GM23338 (cell line): Measurements from ENCODE around the gene IL21R. TPM values are rescaled to one million over a fixed set of nuclear protein-coding genes. Genes with fewer than 3 reads are reported as not detected.

Source experiments
- ATAC-seq: fragments of 200-7000 bp; cut with Tn5 transposase; 3 replicates; pipeline ENCODE4 v1.9.1; 2020
- DNase-seq: peaks from one replicate; pipeline ENCODE4 v3.0.0-alpha.2; 2015; ENCODE audit warnings: low spot score
- H2AFZ ChIP-seq: fragments of 200-600 bp; sonication (generic); 2 replicates; pipeline ENCODE4 v1.8.0; 2016; ENCODE audit warnings: antibody characterized with exemption, mild to moderate bottlenecking, moderate library complexity
- H3F3A ChIP-seq: fragments of 200-600 bp; sonication (generic); replicated peaks from 2 replicates; pipeline ENCODE4 v1.8.0; 2017; ENCODE audit warnings: antibody characterized with exemption, mixed run types, low read depth
- H3K27ac ChIP-seq: fragments of 200-600 bp; sonication (generic); 2 replicates; pipeline ENCODE4 v1.6.1; 2016; ENCODE audit warnings: low read depth
- H3K27me3 ChIP-seq: fragments of 200-600 bp; sonication (generic); 2 replicates; pipeline ENCODE4 v1.8.0; 2016; ENCODE audit warnings: mild to moderate bottlenecking, mixed run types, moderate library complexity; ENCODE audit not compliant: insufficient read depth
- H3K36me3 ChIP-seq: fragments of 200-600 bp; sonication (generic); 2 replicates; pipeline ENCODE4 v1.8.0; 2016; ENCODE audit warnings: mild to moderate bottlenecking; ENCODE audit not compliant: insufficient read depth
- H3K4me1 ChIP-seq: fragments of 200-600 bp; sonication (generic); 2 replicates; pipeline ENCODE4 v1.8.0; 2016; ENCODE audit warnings: mild to moderate bottlenecking, moderate library complexity; ENCODE audit not compliant: insufficient read depth
- H3K4me2 ChIP-seq: fragments of 200-600 bp; sonication (generic); 2 replicates; pipeline ENCODE4 v1.7.1; 2017; ENCODE audit warnings: mixed run types
- H3K4me3 ChIP-seq: fragments of 200-600 bp; sonication (generic); 2 replicates; pipeline ENCODE4 v1.6.1; 2016; ENCODE audit warnings: mixed run types
- H3K79me2 ChIP-seq: fragments of 200-600 bp; sonication (generic); replicated peaks from 2 replicates; pipeline ENCODE4 v1.8.0; 2017; ENCODE audit warnings: mild to moderate bottlenecking; ENCODE audit not compliant: insufficient read depth
- H3K9me2 ChIP-seq: fragments of 200-600 bp; sonication (generic); 2 replicates; pipeline ENCODE4 v1.8.0; 2017; ENCODE audit not compliant: insufficient read depth
- H4K20me1 ChIP-seq: fragments of 200-600 bp; sonication (generic); replicated peaks from 2 replicates; pipeline ENCODE4 v1.8.0; 2017; ENCODE audit warnings: mild to moderate bottlenecking; ENCODE audit not compliant: insufficient read depth
- H3K27ac Mint-ChIP-seq: 2 replicates; pipeline ENCODE4 v1.8.0; 2020; ENCODE audit warnings: inconsistent platforms, mild to moderate bottlenecking, moderate library complexity, mixed read lengths
- H3K27me3 Mint-ChIP-seq: 3 replicates; pipeline ENCODE4 v1.8.0; 2022; ENCODE audit warnings: low read depth, mild to moderate bottlenecking, moderate library complexity, mixed read lengths, inconsistent platforms; ENCODE audit not compliant: insufficient read depth, poor library complexity
- H3K36me3 Mint-ChIP-seq: 3 replicates; pipeline ENCODE4 v1.8.0; 2021; ENCODE audit warnings: low read depth, mild to moderate bottlenecking, inconsistent platforms, moderate library complexity, mixed read lengths
- H3K4me1 Mint-ChIP-seq: 3 replicates; pipeline ENCODE4 v1.8.0; 2020; ENCODE audit warnings: mild to moderate bottlenecking, inconsistent platforms, mixed read lengths
- H3K4me3 Mint-ChIP-seq: 3 replicates; pipeline ENCODE4 v1.8.0; 2021; ENCODE audit warnings: moderate library complexity, mild to moderate bottlenecking, inconsistent platforms, mixed read lengths
- H3K9me3 Mint-ChIP-seq: 3 replicates; pipeline ENCODE4 v1.8.0; 2020; ENCODE audit warnings: moderate library complexity, mild to moderate bottlenecking, inconsistent platforms, mixed read lengths
- CREB1 ChIP-seq: fragments of 250-450 bp; sonication (Bioruptor Pico); IDR thresholded peaks from 2 replicates; pipeline ENCODE4 v1.5.0; 2020; ENCODE audit warnings: low read depth, mild to moderate bottlenecking, moderate library complexity
- EZH2 ChIP-seq: fragments of 200-600 bp; sonication (generic); IDR thresholded peaks from one replicate; pipeline ENCODE4 v1.8.0; 2017; ENCODE audit warnings: antibody characterized with exemption, mild to moderate bottlenecking, low read depth; ENCODE audit not compliant: unreplicated experiment
- JUNB ChIP-seq: IDR thresholded peaks from one replicate; pipeline ENCODE4 v1.6.1; 2016; ENCODE audit warnings: antibody characterized with exemption; ENCODE audit not compliant: unreplicated experiment
- NANOG ChIP-seq: IDR thresholded peaks from 2 replicates; pipeline ENCODE4 v1.6.1; 2016; ENCODE audit warnings: antibody characterized with exemption, borderline replicate concordance
- POLR2AphosphoS5 ChIP-seq: IDR thresholded peaks from 2 replicates; pipeline ENCODE4 v1.6.1; 2016; ENCODE audit warnings: antibody characterized with exemption, low read depth
- REST ChIP-seq: IDR thresholded peaks from one replicate; pipeline ENCODE4 v1.6.1; 2018; ENCODE audit warnings: antibody characterized with exemption; ENCODE audit not compliant: unreplicated experiment
- ZNF114 ChIP-seq: fragments of 250-450 bp; sonication (Bioruptor Pico); IDR thresholded peaks from 2 replicates; pipeline ENCODE4 v1.5.0; 2020; ENCODE audit warnings: mild to moderate bottlenecking, moderate library complexity
- polyA plus RNA-seq: library from polyadenylated mRNA; unstranded; fragments of >200 nt; fragmentation: Nextera tagmentation; extraction: Ambion mirVana; gene quantifications from 2 replicates; pipeline ENCODE4 v1.2.1, GENCODE V29; 2016
- total RNA-seq: library from RNA; depleted of rRNA; stranded (reverse); fragments of >200 nt; shearing (Covaris generic); gene quantifications from 2 replicates; pipeline ENCODE4 v1.2.3, GENCODE V29; 2014
- TF ChIP-seq, protein P1 (sequence below): fragments of 250-450 bp; sonication (Bioruptor Pico); IDR thresholded peaks from 2 replicates; pipeline ENCODE4 v1.5.0; 2020; ENCODE audit warnings: mild to moderate bottlenecking, moderate library complexity
- TF ChIP-seq, protein P2 (sequence below), 2 experiments: fragments of 200-600 bp in 1 of 2; sonication (generic) in 1 of 2; conservative IDR thresholded peaks; 2 replicates each; pipeline versions ENCODE4 v1.5.1 to v1.6.1; 2016 to 2017; ENCODE audit warnings: antibody characterized with exemption in 2 of 2, low read depth in 2 of 2, mild to moderate bottlenecking in 2 of 2, moderate library complexity in 1 of 2

The IL21R gene
- total and polyA plus RNA-seq, 2 experiments from 2014 or later, result 0.42 to 2.6 TPM

- no peak for TF ChIP-seq EZH2
- no peak for TF ChIP-seq CREB1 (CRISPR knock-in tag)
- TF ChIP-seq, protein P1, sequence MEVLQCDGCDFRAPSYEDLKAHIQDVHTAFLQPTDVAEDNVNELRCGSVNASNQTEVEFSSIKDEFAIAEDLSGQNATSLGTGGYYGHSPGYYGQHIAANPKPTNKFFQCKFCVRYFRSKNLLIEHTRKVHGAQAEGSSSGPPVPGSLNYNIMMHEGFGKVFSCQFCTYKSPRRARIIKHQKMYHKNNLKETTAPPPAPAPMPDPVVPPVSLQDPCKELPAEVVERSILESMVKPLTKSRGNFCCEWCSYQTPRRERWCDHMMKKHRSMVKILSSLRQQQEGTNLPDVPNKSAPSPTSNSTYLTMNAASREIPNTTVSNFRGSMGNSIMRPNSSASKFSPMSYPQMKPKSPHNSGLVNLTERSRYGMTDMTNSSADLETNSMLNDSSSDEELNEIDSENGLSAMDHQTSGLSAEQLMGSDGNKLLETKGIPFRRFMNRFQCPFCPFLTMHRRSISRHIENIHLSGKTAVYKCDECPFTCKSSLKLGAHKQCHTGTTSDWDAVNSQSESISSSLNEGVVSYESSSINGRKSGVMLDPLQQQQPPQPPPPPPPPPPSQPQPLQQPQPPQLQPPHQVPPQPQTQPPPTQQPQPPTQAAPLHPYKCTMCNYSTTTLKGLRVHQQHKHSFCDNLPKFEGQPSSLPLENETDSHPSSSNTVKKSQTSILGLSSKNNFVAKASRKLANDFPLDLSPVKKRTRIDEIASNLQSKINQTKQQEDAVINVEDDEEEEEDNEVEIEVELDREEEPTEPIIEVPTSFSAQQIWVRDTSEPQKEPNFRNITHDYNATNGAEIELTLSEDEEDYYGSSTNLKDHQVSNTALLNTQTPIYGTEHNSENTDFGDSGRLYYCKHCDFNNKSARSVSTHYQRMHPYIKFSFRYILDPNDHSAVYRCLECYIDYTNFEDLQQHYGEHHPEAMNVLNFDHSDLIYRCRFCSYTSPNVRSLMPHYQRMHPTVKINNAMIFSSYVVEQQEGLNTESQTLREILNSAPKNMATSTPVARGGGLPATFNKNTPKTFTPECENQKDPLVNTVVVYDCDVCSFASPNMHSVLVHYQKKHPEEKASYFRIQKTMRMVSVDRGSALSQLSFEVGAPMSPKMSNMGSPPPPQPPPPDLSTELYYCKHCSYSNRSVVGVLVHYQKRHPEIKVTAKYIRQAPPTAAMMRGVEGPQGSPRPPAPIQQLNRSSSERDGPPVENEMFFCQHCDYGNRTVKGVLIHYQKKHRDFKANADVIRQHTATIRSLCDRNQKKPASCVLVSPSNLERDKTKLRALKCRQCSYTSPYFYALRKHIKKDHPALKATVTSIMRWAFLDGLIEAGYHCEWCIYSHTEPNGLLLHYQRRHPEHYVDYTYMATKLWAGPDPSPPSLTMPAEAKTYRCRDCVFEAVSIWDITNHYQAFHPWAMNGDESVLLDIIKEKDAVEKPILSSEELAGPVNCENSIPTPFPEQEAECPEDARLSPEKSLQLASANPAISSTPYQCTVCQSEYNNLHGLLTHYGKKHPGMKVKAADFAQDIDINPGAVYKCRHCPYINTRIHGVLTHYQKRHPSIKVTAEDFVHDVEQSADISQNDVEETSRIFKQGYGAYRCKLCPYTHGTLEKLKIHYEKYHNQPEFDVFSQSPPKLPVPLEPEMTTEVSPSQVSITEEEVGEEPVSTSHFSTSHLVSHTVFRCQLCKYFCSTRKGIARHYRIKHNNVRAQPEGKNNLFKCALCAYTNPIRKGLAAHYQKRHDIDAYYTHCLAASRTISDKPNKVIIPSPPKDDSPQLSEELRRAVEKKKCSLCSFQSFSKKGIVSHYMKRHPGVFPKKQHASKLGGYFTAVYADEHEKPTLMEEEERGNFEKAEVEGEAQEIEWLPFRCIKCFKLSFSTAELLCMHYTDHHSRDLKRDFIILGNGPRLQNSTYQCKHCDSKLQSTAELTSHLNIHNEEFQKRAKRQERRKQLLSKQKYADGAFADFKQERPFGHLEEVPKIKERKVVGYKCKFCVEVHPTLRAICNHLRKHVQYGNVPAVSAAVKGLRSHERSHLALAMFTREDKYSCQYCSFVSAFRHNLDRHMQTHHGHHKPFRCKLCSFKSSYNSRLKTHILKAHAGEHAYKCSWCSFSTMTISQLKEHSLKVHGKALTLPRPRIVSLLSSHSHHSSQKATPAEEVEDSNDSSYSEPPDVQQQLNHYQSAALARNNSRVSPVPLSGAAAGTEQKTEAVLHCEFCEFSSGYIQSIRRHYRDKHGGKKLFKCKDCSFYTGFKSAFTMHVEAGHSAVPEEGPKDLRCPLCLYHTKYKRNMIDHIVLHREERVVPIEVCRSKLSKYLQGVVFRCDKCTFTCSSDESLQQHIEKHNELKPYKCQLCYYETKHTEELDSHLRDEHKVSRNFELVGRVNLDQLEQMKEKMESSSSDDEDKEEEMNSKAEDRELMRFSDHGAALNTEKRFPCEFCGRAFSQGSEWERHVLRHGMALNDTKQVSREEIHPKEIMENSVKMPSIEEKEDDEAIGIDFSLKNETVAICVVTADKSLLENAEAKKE, result no peak
Measured at GRCh38 chr16:27444015-27444414, 42.0 kb downstream of the IL21R start (continued).

GRCh38 chr16:27444470-27444869 lies 42.5 kb downstream of the IL21R start:
- H4K20me1 ChIP-seq, result no peaks in the 10 kb centered on the region
- peaks cover 42% of the 10 kb centered on the region for H3K9me3 Mint-ChIP-seq
- H3K27ac ChIP-seq, result no peak overlapping the region
- peaks cover 6% of the 10 kb centered on the region for H3K27me3 Mint-ChIP-seq
- H3K4me1 ChIP-seq, result no peaks in the 10 kb centered on the region
- no peak overlapping the region for H3K4me3 ChIP-seq
- H3K4me3 Mint-ChIP-seq, result no peak overlapping the region
- H3K36me3 ChIP-seq, result no peaks in the 10 kb centered on the region
- H2AFZ ChIP-seq, result no peak overlapping the region
- DNase-seq (no peak), ATAC-seq (no peak)
- peaks cover under 1% of the 10 kb centered on the region; the same call in 2 of the 3 replicates for H3K4me1 Mint-ChIP-seq
- H3K36me3 Mint-ChIP-seq, result peaks cover 14% of the 10 kb centered on the region
- H3K27ac Mint-ChIP-seq, result no peak overlapping the region
- no peak overlapping the region for H3K4me2 ChIP-seq
- H3K9me2 ChIP-seq, result no peaks in the 10 kb centered on the region
- no peaks in the 10 kb centered on the region for H3F3A ChIP-seq
- no peaks in the 10 kb centered on the region for H3K79me2 ChIP-seq
- H3K27me3 ChIP-seq, result no peaks in the 10 kb centered on the region
- no peak for TF ChIP-seq NANOG
- no peak for TF ChIP-seq CREB1 (CRISPR knock-in tag)
- TF ChIP-seq REST, result no peak
- TF ChIP-seq POLR2AphosphoS5, result no peak
- TF ChIP-seq ZNF114, result no peak
- TF ChIP-seq EZH2, result no peak
- TF ChIP-seq, protein P2, sequence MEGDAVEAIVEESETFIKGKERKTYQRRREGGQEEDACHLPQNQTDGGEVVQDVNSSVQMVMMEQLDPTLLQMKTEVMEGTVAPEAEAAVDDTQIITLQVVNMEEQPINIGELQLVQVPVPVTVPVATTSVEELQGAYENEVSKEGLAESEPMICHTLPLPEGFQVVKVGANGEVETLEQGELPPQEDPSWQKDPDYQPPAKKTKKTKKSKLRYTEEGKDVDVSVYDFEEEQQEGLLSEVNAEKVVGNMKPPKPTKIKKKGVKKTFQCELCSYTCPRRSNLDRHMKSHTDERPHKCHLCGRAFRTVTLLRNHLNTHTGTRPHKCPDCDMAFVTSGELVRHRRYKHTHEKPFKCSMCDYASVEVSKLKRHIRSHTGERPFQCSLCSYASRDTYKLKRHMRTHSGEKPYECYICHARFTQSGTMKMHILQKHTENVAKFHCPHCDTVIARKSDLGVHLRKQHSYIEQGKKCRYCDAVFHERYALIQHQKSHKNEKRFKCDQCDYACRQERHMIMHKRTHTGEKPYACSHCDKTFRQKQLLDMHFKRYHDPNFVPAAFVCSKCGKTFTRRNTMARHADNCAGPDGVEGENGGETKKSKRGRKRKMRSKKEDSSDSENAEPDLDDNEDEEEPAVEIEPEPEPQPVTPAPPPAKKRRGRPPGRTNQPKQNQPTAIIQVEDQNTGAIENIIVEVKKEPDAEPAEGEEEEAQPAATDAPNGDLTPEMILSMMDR (conservative IDR thresholded peaks at IDR 0.05; ENCODE audit: low read depth in 2 of 2), result no peak
- no peak for TF ChIP-seq JUNB
